Neuronal stem cell (in vitro differentiated cells): Measurements from ENCODE around the gene SP7.

ENCODE experiments used
- DNase-seq: peaks from one replicate; pipeline ENCODE4 v3.0.0-alpha.2; 2013; ENCODE audit warnings: low spot score
- H2AFZ ChIP-seq: one replicate; pipeline ENCODE4 v1.6.1; 2013; ENCODE audit warnings: mild to moderate bottlenecking, low read length, inconsistent platforms
- H2AK5ac ChIP-seq: 2 replicates; pipeline ENCODE4 v1.6.1; 2013; ENCODE audit warnings: low read depth, mild to moderate bottlenecking, inconsistent platforms, low read length, moderate library complexity, mixed read lengths
- H2BK120ac ChIP-seq: 2 replicates; pipeline ENCODE4 v1.6.1; 2013; ENCODE audit warnings: low read depth, mild to moderate bottlenecking, inconsistent platforms, low read length, moderate library complexity, mixed read lengths
- H2BK12ac ChIP-seq: one replicate; pipeline ENCODE4 v1.6.1; 2013; ENCODE audit warnings: low read length, inconsistent platforms
- H2BK15ac ChIP-seq: 2 replicates; pipeline ENCODE4 v1.6.1; 2013; ENCODE audit warnings: mild to moderate bottlenecking, low read length, inconsistent platforms, mixed read lengths
- H2BK5ac ChIP-seq: one replicate; pipeline ENCODE4 v1.6.1; 2013; ENCODE audit warnings: inconsistent platforms, mild to moderate bottlenecking, low read length, moderate library complexity
- H3K14ac ChIP-seq: one replicate; pipeline ENCODE4 v1.6.1; 2013; ENCODE audit warnings: low read length, inconsistent platforms
- H3K18ac ChIP-seq: 2 replicates; pipeline ENCODE4 v1.6.1; 2013; ENCODE audit warnings: low read length, inconsistent platforms
- H3K23ac ChIP-seq: 2 replicates; pipeline ENCODE4 v1.6.1; 2013; ENCODE audit warnings: low read depth, mild to moderate bottlenecking, mixed read lengths, low read length, inconsistent platforms; ENCODE audit not compliant: poor library complexity
- H3K27ac ChIP-seq: replicated peaks from 3 replicates; pipeline ENCODE4 v1.5.1; 2013; ENCODE audit warnings: low read length, inconsistent platforms
- H3K27me3 ChIP-seq, 3 experiments: 2 replicates each; pipeline ENCODE4 v1.6.1; 2013; ENCODE audit warnings: low read length in 3 of 3, mild to moderate bottlenecking in 2 of 3, inconsistent platforms in 1 of 3, low read depth in 1 of 3, mixed read lengths in 1 of 3, moderate library complexity in 1 of 3; ENCODE audit not compliant: control insufficient read depth in 3 of 3, insufficient read depth in 3 of 3
- H3K36me3 ChIP-seq, 2 donors: replicated peaks in 1 of 2; 2 replicates each; pipeline ENCODE4 v1.6.1; 2013; ENCODE audit warnings: low read length in 2 of 2; ENCODE audit not compliant: control insufficient read depth in 2 of 2, insufficient read depth in 2 of 2
- H3K4ac ChIP-seq: 2 replicates; pipeline ENCODE4 v1.6.1; 2013; ENCODE audit warnings: inconsistent platforms, mild to moderate bottlenecking, low read length, moderate library complexity
- H3K4me1 ChIP-seq, 2 donors: 1 replicate in 1 of 2; 2 replicates in 1 of 2; pipeline ENCODE4 v1.6.1; 2013; ENCODE audit warnings: low read length in 2 of 2, low read depth in 1 of 2; ENCODE audit not compliant: control insufficient read depth in 2 of 2, insufficient read depth in 1 of 2
- H3K4me2 ChIP-seq: one replicate; pipeline ENCODE4 v1.6.1; 2013; ENCODE audit warnings: mild to moderate bottlenecking, low read length, inconsistent platforms; ENCODE audit not compliant: insufficient read depth, poor library complexity, severe bottlenecking
- H3K4me3 ChIP-seq, 2 donors: 2 replicates each; pipeline ENCODE4 v1.5.1; 2013; ENCODE audit warnings: low read length in 2 of 2, mild to moderate bottlenecking in 2 of 2, inconsistent platforms in 1 of 2, moderate library complexity in 1 of 2
- H3K79me1 ChIP-seq: one replicate; pipeline ENCODE4 v1.6.1; 2013; ENCODE audit warnings: low read depth, mild to moderate bottlenecking, inconsistent platforms, low read length, moderate library complexity
- H3K9ac ChIP-seq: one replicate; pipeline ENCODE4 v1.6.1; 2013; ENCODE audit warnings: mild to moderate bottlenecking, low read depth, low read length, inconsistent platforms; ENCODE audit not compliant: poor library complexity
- H3K9me3 ChIP-seq, 2 donors: replicated peaks in 1 of 2; 2 replicates each; pipeline versions ENCODE3 to v1.6.1; 2013; ENCODE audit warnings: low read length in 2 of 2, mild to moderate bottlenecking in 2 of 2, inconsistent platforms in 1 of 2, low read depth in 1 of 2, mixed read lengths in 1 of 2, moderate library complexity in 1 of 2; ENCODE audit not compliant: control insufficient read depth in 2 of 2, insufficient read depth in 1 of 2
- H4K8ac ChIP-seq: one replicate; pipeline ENCODE4 v1.6.1; 2013; ENCODE audit warnings: low read depth, mild to moderate bottlenecking, inconsistent platforms, low read length, moderate library complexity
- H4K91ac ChIP-seq: one replicate; pipeline ENCODE4 v1.6.1; 2013; ENCODE audit warnings: low read length, low read depth, mild to moderate bottlenecking, inconsistent platforms; ENCODE audit not compliant: poor library complexity
- WGBS, 2 donors: extraction: QIAGEN DNeasy Blood & Tissue Kit; methylation state at CpG; one replicate each; pipeline ENCODE4 v1.1.7; 2013; ENCODE audit warnings: missing lambda C conversion rate in 2 of 2, mixed read lengths in 1 of 2; ENCODE audit not compliant: insufficient read length in 2 of 2, insufficient replicate concordance in 1 of 2; ENCODE audit errors: extremely low coverage in 2 of 2; 5-methylcytosine and 5-hydroxymethylcytosine counted together

The SP7 gene

GRCh38 chr12:53343969-53344368, 7.8 kb upstream of the SP7 start:
- Histone ChIP-seq H3K9ac (no peak overlapping the region), H4K8ac (no peak overlapping the region), H3K14ac (no peak overlapping the region), H3K23ac (no peak overlapping the region), H3K36me3 (no peaks in the 10 kb centered on the region), H3K9me3 (no peaks in the 10 kb centered on the region), H2BK15ac (no peak overlapping the region), H3K27me3 (peaks cover 0 to 59% (median 4%) of the 10 kb centered on the region in 3 experiments), H2AK5ac (no peak overlapping the region), H2BK12ac (no peak overlapping the region), H2BK120ac (no peak overlapping the region), H2BK5ac (no peak overlapping the region), H3K18ac (no peak overlapping the region), H2AFZ (peak overlapping the region; percentile 92), H3K4me3 (no peak overlapping the region), H3K79me1 (no peaks in the 10 kb centered on the region), H3K27ac (no peak overlapping the region), H3K4me2 (no peak overlapping the region), H3K4me1 (peaks cover 5 to 10% of the 10 kb centered on the region in 2 donors), H3K4ac (no peak overlapping the region), H4K91ac (no peak overlapping the region)
- no peak for DNase-seq
- no CpG with 5 or more reads among the region's 4 CpGs for WGBS, 2 donors

- WGBS, 2 donors, result no CpG with 5 or more reads among the region's 3 CpGs
- no peak overlapping the region for H3K14ac ChIP-seq
Observed at GRCh38 chr12:53343449-53343848, 7.3 kb upstream of the SP7 start.

GRCh38 chr12:53340398-53340797, 4.2 kb upstream of the SP7 start:
- peak overlapping the region; percentile 79 for H2BK15ac ChIP-seq
- no peak overlapping the region for H3K9ac ChIP-seq
- H2BK120ac ChIP-seq, result no peak overlapping the region
- H3K4ac ChIP-seq, result no peak overlapping the region
- WGBS, 2 donors, result no CpG with 5 or more reads among the region's 9 CpGs
- H2BK12ac ChIP-seq, result no peak overlapping the region
- no peak overlapping the region for H3K27ac ChIP-seq
- H2AFZ ChIP-seq, result no peak overlapping the region
- no peak overlapping the region for H4K8ac ChIP-seq
- no peaks in the 10 kb centered on the region for H3K36me3 ChIP-seq
- H3K23ac ChIP-seq, result no peak overlapping the region
- no peak overlapping the region for H2AK5ac ChIP-seq
- H2BK5ac ChIP-seq, result peak overlapping the region; percentile 85
- no peak overlapping the region for H3K18ac ChIP-seq
- H3K79me1 ChIP-seq, result no peaks in the 10 kb centered on the region
- peaks cover 2 to 30% of the 10 kb centered on the region in 2 donors for H3K4me1 ChIP-seq
- no peak overlapping the region for H4K91ac ChIP-seq
- DNase-seq, result no peak
- no peak overlapping the region for H3K14ac ChIP-seq
- peaks cover 0 to 80% (median 4%) of the 10 kb centered on the region in 3 experiments for H3K27me3 ChIP-seq
- H3K4me3 ChIP-seq, result no peak overlapping the region
- H3K9me3 ChIP-seq, result no peaks in the 10 kb centered on the region
- no peak overlapping the region for H3K4me2 ChIP-seq

More at GRCh38 chr12:53343449-53343848, 7.3 kb upstream of the SP7 start:
- Histone ChIP-seq H2AFZ (no peak overlapping the region), H4K91ac (no peak overlapping the region), H2BK120ac (no peak overlapping the region), H3K27me3 (peaks cover 0 to 63% (median 4%) of the 10 kb centered on the region in 3 experiments), H2AK5ac (no peak overlapping the region), H3K9ac (no peak overlapping the region), H3K18ac (no peak overlapping the region), H3K4ac (no peak overlapping the region), H3K4me1 (peaks cover 5 to 15% of the 10 kb centered on the region in 2 donors), H3K23ac (no peak overlapping the region), H4K8ac (no peak overlapping the region), H2BK12ac (no peak overlapping the region), H3K9me3 (no peaks in the 10 kb centered on the region), H2BK15ac (no peak overlapping the region), H3K4me3 (no peak overlapping the region), H3K27ac (no peak overlapping the region), H3K4me2 (no peak overlapping the region), H2BK5ac (no peak overlapping the region), H3K79me1 (no peaks in the 10 kb centered on the region), H3K36me3 (no peaks in the 10 kb centered on the region)
- DNase-seq, result no peak

- Histone ChIP-seq H2BK5ac (peak overlapping the region; percentile 42), H3K4me2 (no peak overlapping the region), H3K36me3 (no peaks in the 10 kb centered on the region), H3K23ac (no peak overlapping the region), H3K9me3 (no peaks in the 10 kb centered on the region), H3K18ac (peak overlapping the region; percentile 35), H3K4me3 (no peak overlapping the region), H2AK5ac (peak overlapping the region; percentile 70), H3K27ac (no peak overlapping the region), H4K8ac (no peak overlapping the region), H3K4me1 (peaks cover 5 to 34% of the 10 kb centered on the region in 2 donors), H3K14ac (no peak overlapping the region), H2BK12ac (no peak overlapping the region), H3K79me1 (no peaks in the 10 kb centered on the region), H2AFZ (no peak overlapping the region), H2BK120ac (peak overlapping the region; percentile 33), H3K9ac (no peak overlapping the region), H2BK15ac (peak overlapping the region; percentile 62), H3K27me3 (peaks cover 0 to 85% (median 0%) of the 10 kb centered on the region in 3 experiments), H4K91ac (no peak overlapping the region), H3K4ac (no peak overlapping the region)
- no peak for DNase-seq
- no CpG with 5 or more reads among the region's 6 CpGs for WGBS, 2 donors
Observed at GRCh38 chr12:53338916-53339315, 2.8 kb upstream of the SP7 start.
